ENCODE measurements around the gene CDH2.

The CDH2 gene

GRCh38 chr18:28176948-28177827 lies at the start of gene CDH2:
TSS of gene CDH2 (minus strand) at chr18:28177130. CDS start at chr18:28177022, 108 bp downstream.
- DNase-seq (ENCODE audit: low spot score): peak; percentile 73

- DNase-seq (ENCODE audit: low spot score): no peak
Observed at GRCh38 chr18:28212060-28212459, 35.1 kb upstream of the CDH2 start.

GRCh38 chr18:28208712-28209265 lies 31.9 kb upstream of the CDH2 start:
- DNase-seq (ENCODE audit: low spot score): no peak

GRCh38 chr18:28208268-28208667 lies 31.3 kb upstream of the CDH2 start:
- DNase-seq (ENCODE audit: low spot score): no peak

- no peak for DNase-seq (ENCODE audit: low spot score)
Observed at GRCh38 chr18:28204154-28204553, 27.2 kb upstream of the CDH2 start.

GRCh38 chr18:28201056-28201455 lies 24.1 kb upstream of the CDH2 start:
- DNase-seq (ENCODE audit: low spot score): no peak

- DNase-seq (ENCODE audit: low spot score): no peak
Observed at GRCh38 chr18:28198620-28199019, 21.7 kb upstream of the CDH2 start.

GRCh38 chr18:28193177-28193778 lies 16.3 kb upstream of the CDH2 start:
- no peak for DNase-seq (ENCODE audit: low spot score)

GRCh38 chr18:28189400-28190239 lies 12.7 kb upstream of the CDH2 start:
- peak; percentile 24 for DNase-seq (ENCODE audit: low spot score)

GRCh38 chr18:28185121-28185520 lies 8.2 kb upstream of the CDH2 start:
- DNase-seq (ENCODE audit: low spot score): no peak

- no peak for DNase-seq (ENCODE audit: low spot score)
Observed at GRCh38 chr18:28183418-28184078, 6.6 kb upstream of the CDH2 start.

GRCh38 chr18:28181616-28182015 lies 4.7 kb upstream of the CDH2 start:
- DNase-seq (ENCODE audit: low spot score): no peak

GRCh38 chr18:28178720-28179119 lies 1.8 kb upstream of the CDH2 start:
- DNase-seq (ENCODE audit: low spot score): no peak

- DNase-seq (ENCODE audit: low spot score): peak; percentile 68
Observed at GRCh38 chr18:28177828-28178635, 1.1 kb upstream of the CDH2 start.

GRCh38 chr18:28176698-28176947 lies 307 bp downstream of the CDH2 start:
- DNase-seq (ENCODE audit: low spot score): no peak

GRCh38 chr18:28175930-28176697 lies 816 bp downstream of the CDH2 start:
- peak; percentile 40 for DNase-seq (ENCODE audit: low spot score)

- no peak for DNase-seq (ENCODE audit: low spot score)
Observed at GRCh38 chr18:28175150-28175929, 1.6 kb downstream of the CDH2 start.

GRCh38 chr18:28174181-28174905 lies 2.6 kb downstream of the CDH2 start:
- DNase-seq (ENCODE audit: low spot score): peak; percentile 30

- DNase-seq (ENCODE audit: low spot score): no peak
Observed at GRCh38 chr18:28171837-28172236, 5.1 kb downstream of the CDH2 start.
